Glutamatergic neuron (in vitro differentiated cells): ENCODE results near the gene TANGO2. TPM values are rescaled to one million over a fixed set of nuclear protein-coding genes. Genes with fewer than 3 reads are reported as not detected.

ENCODE experiments used
- DNase-seq: peaks from one replicate; pipeline ENCODE4 v3.0.0; 2022
- H3K27ac Mint-ChIP-seq: one replicate; pipeline ENCODE4 v1.8.0; 2020; ENCODE audit warnings: mild to moderate bottlenecking, mixed read lengths, inconsistent platforms; ENCODE audit not compliant: unreplicated experiment
- H3K27me3 Mint-ChIP-seq: one replicate; pipeline ENCODE4 v1.8.0; 2020; ENCODE audit warnings: mild to moderate bottlenecking, moderate library complexity, mixed read lengths, inconsistent platforms; ENCODE audit not compliant: unreplicated experiment
- H3K36me3 Mint-ChIP-seq: one replicate; pipeline ENCODE4 v1.8.0; 2020; ENCODE audit warnings: mild to moderate bottlenecking, mixed read lengths, inconsistent platforms; ENCODE audit not compliant: unreplicated experiment
- H3K4me1 Mint-ChIP-seq: one replicate; pipeline ENCODE4 v1.8.0; 2020; ENCODE audit warnings: mild to moderate bottlenecking, low read depth, mixed read lengths, inconsistent platforms; ENCODE audit not compliant: unreplicated experiment
- H3K4me3 Mint-ChIP-seq: one replicate; pipeline ENCODE4 v1.8.0; 2020; ENCODE audit warnings: mild to moderate bottlenecking, mixed read lengths, inconsistent platforms; ENCODE audit not compliant: unreplicated experiment
- H3K9me3 Mint-ChIP-seq: one replicate; pipeline ENCODE4 v1.8.0; 2020; ENCODE audit warnings: mild to moderate bottlenecking, moderate library complexity, mixed read lengths, inconsistent platforms; ENCODE audit not compliant: unreplicated experiment
- total RNA-seq: library from RNA; stranded (reverse); fragmentation: NEBNext Ultra II Directional; extraction: Animal tissue kit (Norgen Biotek cat#: 25700); gene quantifications from one replicate; pipeline ENCODE4 v1.2.1, GENCODE V29; 2021; ENCODE audit not compliant: unreplicated experiment
- TF ChIP-seq, protein P1 (sequence below): fragments of 200-600 bp; sonication (generic); IDR thresholded peaks from one replicate; pipeline ENCODE4 v1.5.0; 2021; ENCODE audit not compliant: partially characterized antibody, unreplicated experiment

Gene TANGO2
- total RNA-seq, 1 donor from 2014 or later, result 31.8 TPM

DNA sequence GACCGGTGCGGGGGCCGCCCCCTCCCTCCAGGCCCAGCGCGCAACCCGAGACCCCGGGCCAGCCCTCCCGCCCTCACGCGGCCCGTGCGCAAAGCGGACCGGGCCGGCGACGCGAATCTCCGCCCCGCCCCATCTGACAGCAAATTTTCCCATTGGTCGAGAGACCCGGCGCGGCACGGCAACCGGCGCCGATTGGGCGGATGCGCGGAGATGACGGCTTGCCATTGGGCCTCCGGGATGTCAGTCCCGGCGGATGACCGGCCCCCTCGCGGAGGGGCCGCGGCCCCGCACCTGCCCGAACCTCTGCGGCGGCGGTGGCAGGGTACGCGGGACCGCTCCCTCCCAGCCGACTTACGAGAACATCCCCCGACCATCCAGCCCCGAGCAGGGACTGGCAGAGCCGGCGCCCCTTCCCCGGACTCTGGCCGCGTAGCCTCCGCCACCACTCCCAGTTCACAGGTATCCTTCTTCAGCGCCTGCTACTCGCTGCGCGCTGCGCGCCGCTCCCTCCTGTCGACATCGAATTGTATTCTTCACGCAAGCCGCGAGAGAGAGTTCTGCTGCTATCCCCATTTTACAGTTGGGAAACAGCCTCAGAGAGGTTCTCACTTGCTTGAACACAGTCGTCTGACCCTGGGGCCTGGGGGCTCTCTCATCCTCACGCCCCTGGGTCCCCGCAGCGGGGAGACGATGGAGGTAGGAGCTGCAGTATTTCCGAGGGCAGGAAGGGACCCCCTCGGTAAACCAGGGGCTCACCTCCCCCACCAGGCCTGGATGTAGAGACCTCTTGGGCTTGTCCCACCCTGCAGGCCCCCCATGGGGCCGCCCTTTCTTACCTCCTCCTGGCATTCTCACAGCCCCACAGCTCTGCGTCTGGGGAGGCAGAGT is 3.9 kb upstream of the TANGO2 start, which contains the start of gene ARVCF:
ARVCF (minus strand) TSS at position 90 of the 888 bp plus-strand sequence. CDS start 26,029 bp downstream, outside the sequence.
- peak; percentile 94 for DNase-seq
- Mint-ChIP-seq H3K4me3 (peak within 1 kb of the TSS; percentile 90), H3K36me3 (no peaks in the 10 kb centered on the region), H3K27ac (peak within 1 kb of the TSS; percentile 18), H3K4me1 (peaks cover 16% of the 10 kb centered on the region), H3K9me3 (peaks cover 13% of the 10 kb centered on the region), H3K27me3 (peaks cover 12% of the 10 kb centered on the region)
- TF ChIP-seq, protein P1, sequence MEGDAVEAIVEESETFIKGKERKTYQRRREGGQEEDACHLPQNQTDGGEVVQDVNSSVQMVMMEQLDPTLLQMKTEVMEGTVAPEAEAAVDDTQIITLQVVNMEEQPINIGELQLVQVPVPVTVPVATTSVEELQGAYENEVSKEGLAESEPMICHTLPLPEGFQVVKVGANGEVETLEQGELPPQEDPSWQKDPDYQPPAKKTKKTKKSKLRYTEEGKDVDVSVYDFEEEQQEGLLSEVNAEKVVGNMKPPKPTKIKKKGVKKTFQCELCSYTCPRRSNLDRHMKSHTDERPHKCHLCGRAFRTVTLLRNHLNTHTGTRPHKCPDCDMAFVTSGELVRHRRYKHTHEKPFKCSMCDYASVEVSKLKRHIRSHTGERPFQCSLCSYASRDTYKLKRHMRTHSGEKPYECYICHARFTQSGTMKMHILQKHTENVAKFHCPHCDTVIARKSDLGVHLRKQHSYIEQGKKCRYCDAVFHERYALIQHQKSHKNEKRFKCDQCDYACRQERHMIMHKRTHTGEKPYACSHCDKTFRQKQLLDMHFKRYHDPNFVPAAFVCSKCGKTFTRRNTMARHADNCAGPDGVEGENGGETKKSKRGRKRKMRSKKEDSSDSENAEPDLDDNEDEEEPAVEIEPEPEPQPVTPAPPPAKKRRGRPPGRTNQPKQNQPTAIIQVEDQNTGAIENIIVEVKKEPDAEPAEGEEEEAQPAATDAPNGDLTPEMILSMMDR, result peak; percentile 49

- Mint-ChIP-seq H3K36me3 (no peaks in the 10 kb centered on the region), H3K4me1 (peaks cover 18% of the 10 kb centered on the region), H3K9me3 (peaks cover 15% of the 10 kb centered on the region), H3K27me3 (peaks cover 12% of the 10 kb centered on the region), H3K4me3 (peak overlapping the region; percentile 90), H3K27ac (no peak overlapping the region)
- TF ChIP-seq, protein P1, result no peak
- DNase-seq, result no peak
These were observed 3.3 kb upstream of the TANGO2 start for GRCh38 chr22:20017622-20017958.

- Mint-ChIP-seq H3K4me1 (peaks cover 19% of the 10 kb centered on the region), H3K27me3 (peaks cover 12% of the 10 kb centered on the region), H3K27ac (no peak overlapping the region), H3K9me3 (peaks cover 16% of the 10 kb centered on the region), H3K36me3 (no peaks in the 10 kb centered on the region), H3K4me3 (peak overlapping the region; percentile 90)
- DNase-seq, result no peak
- TF ChIP-seq, protein P1, result no peak
These were observed 2.9 kb upstream of the TANGO2 start for GRCh38 chr22:20018001-20018400.

GRCh38 chr22:20019661-20020532 is 1.0 kb upstream of the TANGO2 start:
- Mint-ChIP-seq H3K27ac (peak overlapping the region; percentile 70), H3K4me1 (peaks cover 22% of the 10 kb centered on the region), H3K4me3 (peak overlapping the region; percentile 84), H3K9me3 (peaks cover 11% of the 10 kb centered on the region), H3K36me3 (no peaks in the 10 kb centered on the region), H3K27me3 (peaks cover 12% of the 10 kb centered on the region)
- TF ChIP-seq, protein P1, result no peak
- DNase-seq, result no peak
